Measurements from ENCODE around the gene FAF1.
"Not testable (repeated sequence)": the region's sequence is repeated elsewhere in the genome, so short reads cannot be mapped to it uniquely, and the experiment has no call there.

Gene FAF1

DNA sequence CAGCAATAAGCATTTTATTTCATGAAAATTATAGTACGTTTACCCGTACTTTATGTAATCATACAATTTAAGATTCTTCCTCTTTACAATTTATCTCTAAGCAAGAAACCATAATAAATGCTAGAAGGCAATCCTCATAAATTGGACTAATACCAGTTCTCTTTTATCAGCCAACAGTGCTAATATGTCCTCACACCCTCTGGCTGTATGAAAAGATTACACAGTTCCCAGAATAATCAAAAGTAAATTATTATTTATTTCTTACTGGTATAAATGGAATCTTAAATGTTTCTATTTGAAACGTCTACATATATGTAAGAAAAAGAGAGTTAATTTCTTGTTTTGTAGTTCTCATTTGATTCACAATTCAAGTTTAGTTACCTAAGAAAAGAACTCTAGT lies 6.9 kb upstream of the FAF1 start:
- TF ChIP-seq, protein P1, sequence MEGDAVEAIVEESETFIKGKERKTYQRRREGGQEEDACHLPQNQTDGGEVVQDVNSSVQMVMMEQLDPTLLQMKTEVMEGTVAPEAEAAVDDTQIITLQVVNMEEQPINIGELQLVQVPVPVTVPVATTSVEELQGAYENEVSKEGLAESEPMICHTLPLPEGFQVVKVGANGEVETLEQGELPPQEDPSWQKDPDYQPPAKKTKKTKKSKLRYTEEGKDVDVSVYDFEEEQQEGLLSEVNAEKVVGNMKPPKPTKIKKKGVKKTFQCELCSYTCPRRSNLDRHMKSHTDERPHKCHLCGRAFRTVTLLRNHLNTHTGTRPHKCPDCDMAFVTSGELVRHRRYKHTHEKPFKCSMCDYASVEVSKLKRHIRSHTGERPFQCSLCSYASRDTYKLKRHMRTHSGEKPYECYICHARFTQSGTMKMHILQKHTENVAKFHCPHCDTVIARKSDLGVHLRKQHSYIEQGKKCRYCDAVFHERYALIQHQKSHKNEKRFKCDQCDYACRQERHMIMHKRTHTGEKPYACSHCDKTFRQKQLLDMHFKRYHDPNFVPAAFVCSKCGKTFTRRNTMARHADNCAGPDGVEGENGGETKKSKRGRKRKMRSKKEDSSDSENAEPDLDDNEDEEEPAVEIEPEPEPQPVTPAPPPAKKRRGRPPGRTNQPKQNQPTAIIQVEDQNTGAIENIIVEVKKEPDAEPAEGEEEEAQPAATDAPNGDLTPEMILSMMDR (IDR thresholded peaks at IDR 0.05), result no peak
- Histone ChIP-seq H3K27ac (peak overlapping the region; percentile 93), H3K4me3 (ENCODE audit: low read depth, low read length) (peak overlapping the region; percentile 84), H3K9me3 (ENCODE audit: control insufficient read depth, low read length) (no peaks in the 10 kb centered on the region), H3K9ac (no peak overlapping the region), H3K4me2 (ENCODE audit: low read length) (peak overlapping the region; percentile 98), H3K79me2 (no peaks in the 10 kb centered on the region), H2AFZ (peak overlapping the region; percentile 89), H3K4me1 (no peaks in the 10 kb centered on the region), H3K27me3 (ENCODE audit: control insufficient read depth, insufficient read depth, low read length) (no peaks in the 10 kb centered on the region), H3K36me3 (ENCODE audit: control insufficient read depth, insufficient read depth, low read length) (no peaks in the 10 kb centered on the region)

DNA sequence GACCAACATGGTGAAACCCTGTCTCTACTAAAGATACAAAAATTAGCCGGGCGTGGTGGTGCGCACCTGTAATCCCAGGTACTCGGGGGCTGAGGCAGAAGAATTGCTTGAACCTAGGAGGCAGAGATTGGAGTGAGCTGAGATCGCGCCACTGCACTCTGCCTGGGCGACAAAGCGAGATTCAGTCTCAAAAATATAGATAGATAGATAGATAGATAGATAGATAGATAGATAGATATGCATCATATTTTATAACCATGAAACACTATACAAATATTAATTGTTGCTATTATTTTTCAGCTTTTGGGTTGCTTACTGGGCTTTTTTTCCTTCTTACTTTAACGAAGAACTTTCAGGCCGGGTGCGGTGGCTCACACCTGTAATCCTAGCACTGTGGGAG lies 4.8 kb upstream of the FAF1 start:
- TF ChIP-seq, protein P1 (IDR thresholded peaks at IDR 0.05), result no peak
- no peaks in the 10 kb centered on the region for H3K9me3 ChIP-seq (ENCODE audit: control insufficient read depth, low read length)
- H3K4me3 ChIP-seq (ENCODE audit: low read depth, low read length), result no peak overlapping the region
- H3K27ac ChIP-seq, result no peak overlapping the region
- no peak overlapping the region for H3K4me2 ChIP-seq (ENCODE audit: low read length)
- H2AFZ ChIP-seq, result no peak overlapping the region
- H3K9ac ChIP-seq, result no peak overlapping the region
- H3K4me1 ChIP-seq, result no peaks in the 10 kb centered on the region
- no peaks in the 10 kb centered on the region for H3K36me3 ChIP-seq (ENCODE audit: control insufficient read depth, insufficient read depth, low read length)
- H3K79me2 ChIP-seq, result no peaks in the 10 kb centered on the region
- H3K27me3 ChIP-seq (ENCODE audit: control insufficient read depth, insufficient read depth, low read length), result no peaks in the 10 kb centered on the region

DNA sequence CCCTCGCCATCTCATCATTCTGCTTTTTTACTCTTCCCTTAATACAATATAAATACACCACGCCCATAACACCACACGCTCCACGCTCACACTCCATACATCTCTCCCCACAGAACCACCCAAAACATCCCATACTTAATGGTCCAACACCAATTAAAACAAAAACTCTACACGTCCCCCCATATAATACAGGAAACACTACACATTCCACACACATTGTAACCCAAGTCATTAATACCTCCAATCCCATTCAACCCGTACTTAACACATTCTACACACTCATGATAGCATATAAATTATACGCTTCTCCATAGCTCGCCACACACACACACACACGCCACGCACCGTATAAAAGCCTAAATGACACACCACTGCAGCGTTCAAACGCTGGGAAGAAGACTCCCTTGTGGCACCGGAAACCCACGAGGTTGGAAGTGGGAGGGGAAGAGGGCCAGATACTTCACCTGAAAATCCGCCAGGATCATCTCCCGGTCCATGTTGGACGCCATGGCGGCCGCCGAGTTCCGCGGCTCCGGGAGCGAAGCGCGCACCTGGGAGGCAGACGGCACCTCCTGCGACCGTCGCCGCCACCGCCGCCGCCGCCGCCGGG lies 659 bp downstream of the FAF1 start:
- Histone ChIP-seq H2AFZ (peak overlapping the region; percentile 75), H3K4me1 (no peaks in the 10 kb centered on the region), H3K4me3 (ENCODE audit: low read depth, low read length) (peak overlapping the region; percentile 82), H3K27me3 (ENCODE audit: control insufficient read depth, insufficient read depth, low read length) (no peaks in the 10 kb centered on the region), H3K9ac (peak overlapping the region; percentile 28), H3K36me3 (ENCODE audit: control insufficient read depth, insufficient read depth, low read length) (no peaks in the 10 kb centered on the region), H3K4me2 (ENCODE audit: low read length) (peak overlapping the region; percentile 84), H3K9me3 (ENCODE audit: control insufficient read depth, low read length) (no peaks in the 10 kb centered on the region), H3K27ac (peak overlapping the region; percentile 73), H3K79me2 (peaks cover 8% of the 10 kb centered on the region)
- TF ChIP-seq, protein P1 (IDR thresholded peaks at IDR 0.05), result no peak

DNA sequence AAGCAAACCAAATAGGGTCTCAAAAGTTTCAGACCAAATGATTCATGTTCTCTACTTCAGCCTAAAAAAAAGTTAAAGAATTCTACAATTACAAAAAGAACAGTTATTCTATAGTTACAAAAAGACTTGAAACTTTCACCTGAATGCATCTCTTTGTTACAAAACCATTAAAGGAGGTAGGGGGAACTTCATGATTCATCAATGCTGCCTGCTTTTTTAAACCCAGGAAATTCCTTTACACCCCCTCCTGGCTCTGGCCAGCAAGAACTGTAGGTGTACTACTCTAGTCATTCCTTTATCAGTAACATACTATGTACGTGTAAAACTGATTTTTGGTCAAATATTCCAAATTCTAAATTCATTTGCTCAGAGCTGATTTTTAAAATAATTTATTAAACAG lies 5.0 kb downstream of the FAF1 start:
- H3K9ac ChIP-seq, result no peak overlapping the region

DNA sequence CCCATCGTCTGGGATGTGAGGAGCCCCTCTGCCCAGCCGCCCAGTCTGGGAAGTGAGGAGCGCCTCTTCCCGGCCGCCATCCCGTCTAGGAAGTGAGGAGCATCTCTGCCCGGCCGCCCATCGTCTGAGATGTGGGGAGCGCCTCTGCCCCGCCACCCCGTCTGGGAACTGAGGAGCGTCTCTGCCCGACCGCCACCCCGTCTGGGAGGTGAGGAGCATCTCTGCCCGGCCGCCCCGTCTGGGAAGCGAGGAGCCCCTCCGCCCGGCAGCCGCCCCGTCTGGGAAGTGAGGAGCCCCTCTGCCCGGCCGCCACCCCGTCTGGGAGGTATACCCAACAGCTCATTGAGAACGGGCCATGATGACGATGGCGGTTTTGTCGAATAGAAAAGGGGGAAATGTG lies 7.5 kb downstream of the FAF1 start:
- H3K27ac ChIP-seq; H3K9me3 ChIP-seq (ENCODE audit: control insufficient read depth, low read length); H3K36me3 ChIP-seq (ENCODE audit: control insufficient read depth, insufficient read depth, low read length); H3K4me3 ChIP-seq (ENCODE audit: low read depth, low read length); H3K9ac ChIP-seq; H3K27me3 ChIP-seq (ENCODE audit: control insufficient read depth, insufficient read depth, low read length); H3K4me1 ChIP-seq; H2AFZ ChIP-seq; H3K4me2 ChIP-seq (ENCODE audit: low read length): not testable (repeated sequence)
- H3K79me2 ChIP-seq, result peaks cover 32% of the 10 kb centered on the region

More for the DNA sequence above, 5.0 kb downstream of the FAF1 start:
- Histone ChIP-seq H3K27ac (no peak overlapping the region), H3K79me2 (peaks cover 23% of the 10 kb centered on the region), H3K4me1 (no peaks in the 10 kb centered on the region), H3K9me3 (ENCODE audit: control insufficient read depth, low read length) (no peaks in the 10 kb centered on the region), H3K4me3 (ENCODE audit: low read depth, low read length) (no peak overlapping the region), H3K36me3 (ENCODE audit: control insufficient read depth, insufficient read depth, low read length) (no peaks in the 10 kb centered on the region), H2AFZ (no peak overlapping the region), H3K4me2 (ENCODE audit: low read length) (no peak overlapping the region), H3K27me3 (ENCODE audit: control insufficient read depth, insufficient read depth, low read length) (no peaks in the 10 kb centered on the region)
- TF ChIP-seq, protein P1 (IDR thresholded peaks at IDR 0.05), result no peak

All from parathyroid adenoma (tissue), 2 donors.